B cell (primary cell): ENCODE measurements around the gene THUMPD1. TPM values are rescaled to one million over a fixed set of nuclear protein-coding genes. Genes with fewer than 3 reads are reported as not detected.

Source experiments
- ATAC-seq: fragments of 200-7000 bp; cut with Tn5 transposase; one replicate; pipeline ENCODE4 v1.10.0; 2021; ENCODE audit warnings: low read depth, mild to moderate bottlenecking, moderate number of reproducible peaks, moderate library complexity
- CTCF ChIA-PET: fragments of 350-600 bp; sonication (Branson Sonifier 250); formaldehyde crosslinking; loops from one replicate; lab custom pipeline; 2021; ENCODE audit warnings: antibody characterized with exemption, inconsistent platforms; lab: Charles Lee
- POLR2A ChIA-PET: fragments of 350-600 bp; sonication (Branson Sonifier 250); formaldehyde crosslinking; loops from one replicate; lab custom pipeline; 2021; ENCODE audit warnings: antibody characterized with exemption; lab: Charles Lee
- DNase-seq: peaks from one replicate; pipeline ENCODE4 v3.0.0; 2013
- H2AFZ ChIP-seq: 2 replicates; pipeline ENCODE4 v1.6.1; 2012; ENCODE audit warnings: mild to moderate bottlenecking, low read depth, low read length; ENCODE audit not compliant: insufficient read depth, poor library complexity, severe bottlenecking
- H3K27ac ChIP-seq, 2 donors: 1 replicate in 1 of 2; 2 replicates in 1 of 2; pipeline ENCODE4 v1.5.1; 2012 to 2013; ENCODE audit warnings: low read length in 2 of 2, mild to moderate bottlenecking in 2 of 2, moderate library complexity in 1 of 2
- H3K27me3 ChIP-seq, 4 experiments: fragments of 200-600 bp in 1 of 4; sonication (generic) in 1 of 4; replicated peaks in 1 of 4; 1 replicate in 2 of 4; 2 replicates in 2 of 4; pipeline versions ENCODE4 v1.6.1 to v1.7.0; 2013 to 2016; ENCODE audit warnings: low read length in 3 of 4, mild to moderate bottlenecking in 2 of 4, mixed read lengths in 1 of 4, moderate library complexity in 1 of 4; ENCODE audit not compliant: insufficient read depth in 4 of 4, control insufficient read depth in 3 of 4; ENCODE audit errors: control extremely low read depth in 1 of 4
- H3K36me3 ChIP-seq, 2 experiments: replicated peaks in 1 of 2; 1 replicate in 1 of 2; 2 replicates in 1 of 2; pipeline versions ENCODE4 v1.6.1 to v1.7.1; 2013; ENCODE audit warnings: low read length in 1 of 2; ENCODE audit not compliant: insufficient read depth in 2 of 2, control insufficient read depth in 1 of 2; ENCODE audit errors: control extremely low read depth in 1 of 2, extremely low read depth in 1 of 2
- H3K4me1 ChIP-seq, 2 donors: fragments of 200-600 bp in 1 of 2; sonication (generic) in 1 of 2; 1 replicate in 1 of 2; 2 replicates in 1 of 2; pipeline versions ENCODE4 v1.5.1 to v1.6.1; 2013 to 2017; ENCODE audit warnings: low read length in 2 of 2; ENCODE audit not compliant: control insufficient read depth in 2 of 2, insufficient read depth in 2 of 2
- H3K4me2 ChIP-seq: replicated peaks from 2 replicates; pipeline ENCODE3; 2012; ENCODE audit warnings: mild to moderate bottlenecking, low read depth, low read length; ENCODE audit not compliant: poor library complexity, severe bottlenecking
- H3K4me3 ChIP-seq, 5 experiments: fragments of 200-600 bp in 1 of 5; sonication (generic) in 1 of 5; 1 replicate in 3 of 5; 2 replicates in 2 of 5; pipeline versions ENCODE4 v1.5.1 to v1.7.0; 2011 to 2016; ENCODE audit warnings: low read length in 4 of 5, mild to moderate bottlenecking in 4 of 5, low read depth in 2 of 5, control low read depth in 1 of 5, moderate library complexity in 1 of 5; ENCODE audit not compliant: insufficient read depth in 1 of 5; ENCODE audit errors: control extremely low read depth in 1 of 5, extremely low read depth in 1 of 5
- H3K79me2 ChIP-seq: fragments of 200-600 bp; sonication (generic); one replicate; pipeline ENCODE4 v1.6.0; 2016; ENCODE audit warnings: low read length; ENCODE audit not compliant: control insufficient read depth, insufficient read depth
- H3K9ac ChIP-seq: fragments of 200-600 bp; sonication (generic); 2 replicates; pipeline ENCODE4 v1.6.1; 2017; ENCODE audit warnings: mild to moderate bottlenecking, low read length, moderate library complexity
- H3K9me3 ChIP-seq, 3 donors: one replicate each; pipeline versions ENCODE4 v1.6.1 to v1.7.1; 2013; ENCODE audit warnings: low read length in 2 of 3; ENCODE audit not compliant: control insufficient read depth in 2 of 3, insufficient read depth in 1 of 3; ENCODE audit errors: control extremely low read depth in 1 of 3
- H4K20me1 ChIP-seq: 2 replicates; pipeline ENCODE4 v1.6.0; 2012; ENCODE audit warnings: mild to moderate bottlenecking, low read length; ENCODE audit not compliant: insufficient read depth, control insufficient read depth, poor library complexity, severe bottlenecking
- H3K27ac Mint-ChIP-seq: one replicate; pipeline ENCODE4 v1.8.0; 2021; ENCODE audit warnings: mixed read lengths
- H3K27me3 Mint-ChIP-seq: one replicate; pipeline ENCODE4 v1.8.0; 2021; ENCODE audit warnings: mixed read lengths
- H3K4me1 Mint-ChIP-seq: one replicate; pipeline ENCODE4 v1.8.0; 2021; ENCODE audit warnings: mixed read lengths
- H3K4me3 Mint-ChIP-seq: one replicate; pipeline ENCODE4 v1.8.0; 2021; ENCODE audit warnings: mixed read lengths
- H3K9me3 Mint-ChIP-seq: one replicate; pipeline ENCODE4 v1.8.0; 2022; ENCODE audit warnings: mixed read lengths; ENCODE audit not compliant: insufficient read depth
- CTCF ChIP-seq: fragments of 200-600 bp; IDR thresholded peaks from one replicate; pipeline ENCODE4 v1.8.0; 2022; ENCODE audit warnings: antibody characterized with exemption, mild to moderate bottlenecking
- EZH2 ChIP-seq: IDR thresholded peaks from 2 replicates; pipeline ENCODE4 v1.6.1; 2012; ENCODE audit warnings: borderline replicate concordance, low read depth, mild to moderate bottlenecking, moderate library complexity, low read length; ENCODE audit not compliant: insufficient read depth, poor library complexity, severe bottlenecking
- WGBS: methylation state at CpG from one replicate; pipeline ENCODE4 v1.1.5; 2013; ENCODE audit warnings: missing lambda C conversion rate; ENCODE audit not compliant: insufficient coverage; 5-methylcytosine and 5-hydroxymethylcytosine counted together
- intact Hi-C: fragments of 100-400 bp; cut with micrococcal nuclease; formaldehyde crosslinking; loops from one replicate; pipeline ENCODE4 v1.10.0; 2022
- polyA plus RNA-seq: library from polyadenylated mRNA; depleted of rRNA; stranded (reverse); fragments of >200 nt; gene quantifications from 2 replicates; pipeline ENCODE4 v1.2.3, GENCODE V29; 2012
- total RNA-seq, 2 donors: library from RNA; stranded (reverse); fragments of 120-200 nt in 1 of 2; gene quantifications; 1 replicate in 1 of 2; 2 replicates in 1 of 2; pipeline versions ENCODE4 v1.2.3 to v1.2.4, GENCODE V29; 2013 to 2022

THUMPD1 gene
- total and polyA plus RNA-seq, 2 donors (not counting 1 experiment from before 2014, with no cell fraction given): 52.5 to 72.6 TPM

- intact Hi-C loops: loop anchor here (1.0 to 10.0 kb wide), 6 partner anchors 22 to 1450 kb away; partner anchors contain the start of genes CCP110, ERI2, GDE1 and LDAF1
Measured at GRCh38 chr16:20740901-20741521, 607 bp downstream of the THUMPD1 start.

More at GRCh38 chr16:20740901-20741521, 607 bp downstream of the THUMPD1 start:
- H3K79me2 ChIP-seq: peaks cover 32% of the 10 kb centered on the region
- peaks cover 19 to 23% of the 10 kb centered on the region in 2 donors for H3K4me1 ChIP-seq
- peak overlapping the region; percentile 80 for H3K9ac ChIP-seq
- ATAC-seq: peak; percentile 82
- peaks cover 0 to 3% (median 0%) of the 10 kb centered on the region in 3 donors for H3K9me3 ChIP-seq
- H3K27me3 ChIP-seq: no peaks in the 10 kb centered on the region
- Mint-ChIP-seq H3K27ac (peak overlapping the region; percentile 97), H3K4me1 (peaks cover 22% of the 10 kb centered on the region), H3K9me3 (no peaks in the 10 kb centered on the region), H3K4me3 (peak overlapping the region; percentile 95), H3K27me3 (no peaks in the 10 kb centered on the region)
- CTCF ChIA-PET: interaction anchor here (3.6 kb wide), 1 partner anchor 64 kb away, joined by 13 read pairs; no protein-coding TSS in a partner anchor
- H3K36me3 ChIP-seq: peaks cover 13 to 30% of the 10 kb centered on the region in 2 experiments
- DNase-seq: peak; percentile 92
- no peak for TF ChIP-seq CTCF
- TF ChIP-seq EZH2: no peak
- peak overlapping the region; percentile 74 to 100 (median 90) for H3K4me3 ChIP-seq
- peak overlapping the region; percentile 88 for H2AFZ ChIP-seq
- POLR2A ChIA-PET: interaction anchor here (0.8 to 1.0 kb wide), 2 partner anchors 23 to 65 kb away, joined by 4 to 5 read pairs; partner anchors contain the start of gene ACSM3
- WGBS: 2% methylated on average over 22 of the region's 36 CpGs
- peak overlapping the region; percentile 78 for H3K4me2 ChIP-seq
- H3K27ac ChIP-seq: peak overlapping the region; percentile 90 to 97
- H4K20me1 ChIP-seq: peaks cover 28% of the 10 kb centered on the region
